Uterus (tissue), 2 donors: ENCODE data around the gene AGRP.
"Not testable (repeated sequence)": the region's sequence is repeated elsewhere in the genome, so short reads cannot be mapped to it uniquely, and the experiment has no call there.

Experiments
- POLR2A ChIP-seq, 2 donors: fragments of 450-650 bp; IDR thresholded peaks; one replicate each; pipeline ENCODE4 v1.6.1; 2016; ENCODE audit warnings: antibody characterized with exemption in 2 of 2, mild to moderate bottlenecking in 1 of 2, moderate library complexity in 1 of 2
- TF ChIP-seq, protein P1 (sequence below), 4 experiments: fragments of 200-600 bp in 2 of 4; fragments of 450-650 bp in 2 of 4; sonication (generic) in 2 of 4; IDR thresholded peaks; one replicate each; pipeline ENCODE4 v1.5.1; 2016 to 2019; ENCODE audit warnings: antibody characterized with exemption in 4 of 4, mild to moderate bottlenecking in 2 of 4, moderate library complexity in 1 of 4

DNA sequence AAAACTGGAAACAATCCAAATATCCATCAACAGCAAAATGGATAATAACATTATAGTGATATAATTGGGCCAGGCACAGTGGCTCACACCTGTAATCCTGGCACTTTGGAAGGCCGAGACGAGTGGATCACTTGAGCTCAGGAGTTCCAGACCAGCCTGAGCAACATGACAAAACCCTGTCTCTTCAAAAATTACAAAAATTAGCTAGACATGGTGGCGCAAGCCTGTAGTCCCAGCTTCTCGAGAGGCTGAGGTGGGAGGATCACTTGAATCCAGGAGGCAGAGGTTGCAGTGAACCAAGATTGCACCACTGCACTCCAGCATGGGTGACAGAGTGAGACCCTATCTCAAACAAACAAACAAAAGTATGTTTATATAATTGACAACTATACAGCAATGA lies 4.2 kb upstream of the AGRP start:
- TF ChIP-seq, protein P1, sequence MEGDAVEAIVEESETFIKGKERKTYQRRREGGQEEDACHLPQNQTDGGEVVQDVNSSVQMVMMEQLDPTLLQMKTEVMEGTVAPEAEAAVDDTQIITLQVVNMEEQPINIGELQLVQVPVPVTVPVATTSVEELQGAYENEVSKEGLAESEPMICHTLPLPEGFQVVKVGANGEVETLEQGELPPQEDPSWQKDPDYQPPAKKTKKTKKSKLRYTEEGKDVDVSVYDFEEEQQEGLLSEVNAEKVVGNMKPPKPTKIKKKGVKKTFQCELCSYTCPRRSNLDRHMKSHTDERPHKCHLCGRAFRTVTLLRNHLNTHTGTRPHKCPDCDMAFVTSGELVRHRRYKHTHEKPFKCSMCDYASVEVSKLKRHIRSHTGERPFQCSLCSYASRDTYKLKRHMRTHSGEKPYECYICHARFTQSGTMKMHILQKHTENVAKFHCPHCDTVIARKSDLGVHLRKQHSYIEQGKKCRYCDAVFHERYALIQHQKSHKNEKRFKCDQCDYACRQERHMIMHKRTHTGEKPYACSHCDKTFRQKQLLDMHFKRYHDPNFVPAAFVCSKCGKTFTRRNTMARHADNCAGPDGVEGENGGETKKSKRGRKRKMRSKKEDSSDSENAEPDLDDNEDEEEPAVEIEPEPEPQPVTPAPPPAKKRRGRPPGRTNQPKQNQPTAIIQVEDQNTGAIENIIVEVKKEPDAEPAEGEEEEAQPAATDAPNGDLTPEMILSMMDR (IDR thresholded peaks at IDR 0.05), result not testable (repeated sequence)
- not testable (repeated sequence) for TF ChIP-seq POLR2A (IDR thresholded peaks at IDR 0.05)
